Activated CD8-positive, alpha-beta T cell treated with anti-CD3 and anti-CD28 coated beads for 36 hours (primary cell): ENCODE measurements around the gene IFNL2. TPM values are rescaled to one million over a fixed set of nuclear protein-coding genes. Genes with fewer than 3 reads are reported as not detected.
"Not testable (repeated sequence)": the region's sequence is repeated elsewhere in the genome, so short reads cannot be mapped to it uniquely, and the experiment has no call there.

Experiments used
- ATAC-seq: fragments of 200-7000 bp; cut with Tn5 transposase; one replicate; pipeline ENCODE4 v1.10.0; 2021; ENCODE audit warnings: mild to moderate bottlenecking, moderate library complexity
- CTCF ChIA-PET: fragments of 350-600 bp; sonication (Branson Sonifier 250); formaldehyde crosslinking; loops from one replicate; lab custom pipeline; 2021; ENCODE audit warnings: antibody characterized with exemption; lab: Charles Lee
- POLR2A ChIA-PET: fragments of 350-600 bp; sonication (Branson Sonifier 250); formaldehyde crosslinking; loops from one replicate; lab custom pipeline; 2021; ENCODE audit warnings: antibody characterized with exemption; lab: Charles Lee
- DNase-seq: peaks from one replicate; pipeline ENCODE4 v3.0.0-alpha.2; 2020
- H3K27ac Mint-ChIP-seq: one replicate; pipeline ENCODE4 v1.8.0; 2021; ENCODE audit warnings: mild to moderate bottlenecking, mixed read lengths
- H3K27me3 Mint-ChIP-seq: one replicate; pipeline ENCODE4 v1.8.0; 2021; ENCODE audit warnings: mixed read lengths
- H3K36me3 Mint-ChIP-seq: one replicate; pipeline ENCODE4 v1.8.0; 2021; ENCODE audit warnings: low read depth, mixed read lengths
- H3K4me1 Mint-ChIP-seq: one replicate; pipeline ENCODE4 v1.8.0; 2021; ENCODE audit warnings: low read depth, mixed read lengths
- H3K4me3 Mint-ChIP-seq: one replicate; pipeline ENCODE4 v1.8.0; 2021; ENCODE audit warnings: mild to moderate bottlenecking, moderate library complexity, mixed read lengths
- H3K9me3 Mint-ChIP-seq: one replicate; pipeline ENCODE4 v1.8.0; 2021; ENCODE audit warnings: mixed read lengths
- CTCF ChIP-seq: fragments of 200-600 bp; IDR thresholded peaks from one replicate; pipeline ENCODE4 v1.8.0; 2022; ENCODE audit warnings: antibody characterized with exemption, mild to moderate bottlenecking
- intact Hi-C: fragments of 100-400 bp; cut with micrococcal nuclease; formaldehyde crosslinking; loops from one replicate; pipeline ENCODE4 v1.10.0; 2022
- total RNA-seq, 2 experiments: library from RNA; stranded (reverse); gene quantifications; one replicate each; pipeline ENCODE4 v1.2.3, GENCODE V29; 2021

IFNL2 gene
- not detected for total RNA-seq

GRCh38 chr19:39268085-39268484 is at the start of gene IFNL2:
Gene IFNL2 (plus strand): TSS chr19:39268396. CDS start chr19:39268569, 173 bp downstream.
- DNase-seq, CTCF ChIA-PET, H3K4me3 Mint-ChIP-seq, H3K9me3 Mint-ChIP-seq, POLR2A ChIA-PET, H3K4me1 Mint-ChIP-seq, intact Hi-C loops, H3K36me3 Mint-ChIP-seq, H3K27ac Mint-ChIP-seq: not testable (repeated sequence)
- ATAC-seq: peak; percentile 76
- H3K27me3 Mint-ChIP-seq: peaks cover 20% of the 10 kb centered on the region

GRCh38 chr19:39219108-39219507 is 49.1 kb upstream of the IFNL2 start:
- intact Hi-C loops, H3K4me3 Mint-ChIP-seq, H3K4me1 Mint-ChIP-seq, CTCF ChIA-PET, DNase-seq, ATAC-seq, H3K36me3 Mint-ChIP-seq, H3K27ac Mint-ChIP-seq, H3K9me3 Mint-ChIP-seq: not testable (repeated sequence)
- POLR2A ChIA-PET: interaction anchor here (0.6 kb wide), 1 partner anchor 110 kb away, joined by 3 read pairs; no protein-coding TSS in a partner anchor
- peaks cover 14% of the 10 kb centered on the region for H3K27me3 Mint-ChIP-seq

GRCh38 chr19:39223703-39224279 is 44.4 kb upstream of the IFNL2 start:
- no peak overlapping the region for H3K4me3 Mint-ChIP-seq
- peak; percentile 45 for ATAC-seq
- H3K36me3 Mint-ChIP-seq: no peaks in the 10 kb centered on the region
- ChIA-PET POLR2A (no interaction called here), CTCF (interaction anchor here (1.6 kb wide), 1 partner anchor 12 kb away, joined by 5 read pairs; no protein-coding TSS in a partner anchor)
- peaks cover 14% of the 10 kb centered on the region for H3K27me3 Mint-ChIP-seq
- no peak overlapping the region for H3K27ac Mint-ChIP-seq
- TF ChIP-seq CTCF: no peak
- H3K4me1 Mint-ChIP-seq: no peaks in the 10 kb centered on the region
- intact Hi-C loops: no loop called here
- no peaks in the 10 kb centered on the region for H3K9me3 Mint-ChIP-seq
- DNase-seq: peak; percentile 48

GRCh38 chr19:39224910-39225309 is 43.3 kb upstream of the IFNL2 start:
- no peaks in the 10 kb centered on the region for H3K9me3 Mint-ChIP-seq
- H3K4me1 Mint-ChIP-seq: no peaks in the 10 kb centered on the region
- POLR2A ChIA-PET: no interaction called here
- DNase-seq (no peak), ATAC-seq (no peak)
- H3K4me3 Mint-ChIP-seq: no peak overlapping the region
- no peaks in the 10 kb centered on the region for H3K36me3 Mint-ChIP-seq
- H3K27ac Mint-ChIP-seq: no peak overlapping the region
- intact Hi-C loops: no loop called here
- CTCF ChIA-PET: interaction anchor here (0.6 kb wide), 1 partner anchor 114 kb away, joined by 3 read pairs; no protein-coding TSS in a partner anchor
- no peak for TF ChIP-seq CTCF
- peaks cover 13% of the 10 kb centered on the region for H3K27me3 Mint-ChIP-seq

- POLR2A ChIA-PET: no interaction called here
- Mint-ChIP-seq H3K4me1 (no peaks in the 10 kb centered on the region), H3K4me3 (no peak overlapping the region), H3K9me3 (no peaks in the 10 kb centered on the region), H3K36me3 (no peaks in the 10 kb centered on the region), H3K27ac (no peak overlapping the region), H3K27me3 (no peaks in the 10 kb centered on the region)
- intact Hi-C loops: no loop called here
- CTCF ChIA-PET: no interaction called here
- DNase-seq (no peak), ATAC-seq (no peak)
- no peak for TF ChIP-seq CTCF
Observed at GRCh38 chr19:39230096-39230764, 38.0 kb upstream of the IFNL2 start.

GRCh38 chr19:39232708-39233107 is 35.5 kb upstream of the IFNL2 start:
- CTCF ChIA-PET: interaction anchor here (0.6 kb wide), 1 partner anchor 110 kb away, joined by 3 read pairs; no protein-coding TSS in a partner anchor
- H3K27me3 Mint-ChIP-seq: no peaks in the 10 kb centered on the region
- TF ChIP-seq CTCF: no peak
- POLR2A ChIA-PET: no interaction called here
- intact Hi-C loops: no loop called here
- H3K9me3 Mint-ChIP-seq: no peaks in the 10 kb centered on the region
- no peak for ATAC-seq
- no peak for DNase-seq
- H3K4me3 Mint-ChIP-seq: no peak overlapping the region
- no peak overlapping the region for H3K27ac Mint-ChIP-seq
- peaks cover 18% of the 10 kb centered on the region for H3K4me1 Mint-ChIP-seq
- H3K36me3 Mint-ChIP-seq: no peaks in the 10 kb centered on the region
